NCI-H1048 (cell line): ENCODE measurements around the gene SSR1.
"Not testable (repeated sequence)": the region's sequence is repeated elsewhere in the genome, so short reads cannot be mapped to it uniquely, and the experiment has no call there.

Source experiments
- DNase-seq: peaks from one replicate; lab custom pipeline; 2025; lab: John Stamatoyannopoulos, UW

SSR1 gene

GRCh38 chr6:7317538-7317937 lies 4.5 kb upstream of the SSR1 start:
- DNase-seq, result no peak

- no peak for DNase-seq
Measured at GRCh38 chr6:7316658-7317533, 3.9 kb upstream of the SSR1 start.

- DNase-seq, result no peak
Measured at GRCh38 chr6:7315948-7316365, 3.0 kb upstream of the SSR1 start.

GRCh38 chr6:7315087-7315947 lies 2.3 kb upstream of the SSR1 start:
- not testable (repeated sequence) for DNase-seq

GRCh38 chr6:7314414-7314813 lies 1.4 kb upstream of the SSR1 start:
- DNase-seq, result no peak

- no peak for DNase-seq
Measured at GRCh38 chr6:7313505-7314165, 636 bp upstream of the SSR1 start.

- no peak for DNase-seq
Measured at GRCh38 chr6:7311917-7312615, 933 bp downstream of the SSR1 start.

- no peak for DNase-seq
Measured at GRCh38 chr6:7311176-7311575, 1.8 kb downstream of the SSR1 start.

GRCh38 chr6:7309050-7309449 lies 3.9 kb downstream of the SSR1 start:
- no peak for DNase-seq

- no peak for DNase-seq
Measured at GRCh38 chr6:7307533-7307932, 5.5 kb downstream of the SSR1 start.

GRCh38 chr6:7304821-7305220 lies 8.2 kb downstream of the SSR1 start:
- DNase-seq, result no peak

GRCh38 chr6:7301702-7302101 lies 11.3 kb downstream of the SSR1 start:
- DNase-seq, result no peak

- DNase-seq, result no peak
Measured at GRCh38 chr6:7300926-7301325, 12.1 kb downstream of the SSR1 start.

GRCh38 chr6:7298113-7298512 lies 14.9 kb downstream of the SSR1 start:
- DNase-seq, result no peak

- no peak for DNase-seq
Measured at GRCh38 chr6:7296602-7297001, 16.4 kb downstream of the SSR1 start.

- DNase-seq, result no peak
Measured at GRCh38 chr6:7295916-7296315, 17.1 kb downstream of the SSR1 start.

- no peak for DNase-seq
Measured at GRCh38 chr6:7292596-7293255, 20.3 kb downstream of the SSR1 start.

- DNase-seq, result no peak
Measured at GRCh38 chr6:7290079-7290478, 22.9 kb downstream of the SSR1 start.

- no peak for DNase-seq
Measured at GRCh38 chr6:7285416-7285815, 27.6 kb downstream of the SSR1 start.

- no peak for DNase-seq
Measured at GRCh38 chr6:7283676-7284075, 29.3 kb downstream of the SSR1 start.
